K562 (cell line): ENCODE data around the gene FSTL3. TPM values are rescaled to one million over a fixed set of nuclear protein-coding genes. Genes with fewer than 3 reads are reported as not detected.

ENCODE experiments used
- ATAC-seq: fragments of 200-7000 bp; cut with Tn5 transposase; 3 replicates; pipeline ENCODE4 v1.9.1; 2020; ENCODE audit warnings: moderate library complexity
- BruUV-seq: library from RNA; stranded (reverse); fragments of 400-500 nt; replicated peaks from 2 replicates; lab custom pipeline; 2021; lab: Mats Ljungman, UMichigan
- CTCF ChIA-PET: fragments of 300-600 bp; formaldehyde crosslinking; extraction: SDS; loops from one replicate; lab custom pipeline; 2021; ENCODE audit warnings: low intra/inter-chr PET ratio; lab: Yijun Ruan, JAX
- POLR2A ChIA-PET: fragments of 300-600, 350-650 bp; sonication (Branson Sonifier 250); formaldehyde crosslinking; extraction: SDS; loops from one replicate; lab custom pipeline; 2021; ENCODE audit warnings: antibody characterized with exemption, inconsistent platforms; lab: Yijun Ruan, JAX
- DNase-seq, 4 experiments: peaks; one replicate each; pipeline versions ENCODE4 v3.0.0 to v3.0.0-alpha.2; 2011 to 2018; ENCODE audit warnings: low spot score in 3 of 4, mixed read lengths in 3 of 4; ENCODE audit errors: extremely low read depth in 1 of 4
- FAIRE-seq: peaks from 2 replicates; lab custom pipeline; 2011; peaks lifted over from hg19 to GRCh38; lab: Jason Lieb, UNC
- H2AFZ ChIP-seq: 2 replicates; pipeline ENCODE4 v1.6.0; 2011; ENCODE audit warnings: low read depth, low read length, control low read depth, inconsistent platforms
- H3K27ac ChIP-seq: fragments of 200-600 bp; 3 replicates; pipeline ENCODE4 v1.8.0; 2011; ENCODE audit warnings: low read depth, mild to moderate bottlenecking, control low read depth, inconsistent platforms, low read length, moderate library complexity, mixed read lengths; ENCODE audit errors: extremely low read depth
- H3K27me3 ChIP-seq, 2 experiments: fragments of 300-600 bp in 1 of 2; 2 replicates in 1 of 2; 3 replicates in 1 of 2; pipeline versions ENCODE4 v1.6.0 to v1.8.0; 2011; ENCODE audit warnings: inconsistent platforms in 2 of 2, low read length in 2 of 2, mild to moderate bottlenecking in 1 of 2, mixed read lengths in 1 of 2, moderate library complexity in 1 of 2; ENCODE audit not compliant: control insufficient read depth in 2 of 2, insufficient read depth in 2 of 2
- H3K36me3 ChIP-seq: fragments of 300-600 bp; 3 replicates; pipeline ENCODE4 v1.8.0; 2011; ENCODE audit warnings: mild to moderate bottlenecking, low read length, inconsistent platforms; ENCODE audit not compliant: control insufficient read depth, insufficient read depth
- H3K4me1 ChIP-seq, 2 experiments: fragments of 200-600 bp in 1 of 2; replicated peaks in 1 of 2; 2 replicates in 1 of 2; 3 replicates in 1 of 2; pipeline versions ENCODE4 v1.5.1 to v1.8.0; 2011; ENCODE audit warnings: inconsistent platforms in 2 of 2, low read length in 2 of 2, mild to moderate bottlenecking in 1 of 2, mixed read lengths in 1 of 2, moderate library complexity in 1 of 2; ENCODE audit not compliant: control insufficient read depth in 2 of 2, insufficient read depth in 2 of 2
- H3K4me2 ChIP-seq: 2 replicates; pipeline ENCODE4 v1.6.1; 2011; ENCODE audit warnings: low read length, control low read depth, inconsistent platforms, mixed read lengths; ENCODE audit not compliant: insufficient read depth
- H3K4me3 ChIP-seq: fragments of 200-600 bp; sonication (generic), shearing (Covaris generic); 2 replicates; pipeline ENCODE4 v1.5.1; 2016; ENCODE audit warnings: control low read depth, inconsistent platforms
- H3K79me2 ChIP-seq: fragments of 200-600 bp; 3 replicates; pipeline ENCODE4 v1.8.0; 2011; ENCODE audit warnings: low read length, inconsistent platforms; ENCODE audit not compliant: control insufficient read depth, insufficient read depth
- H3K9ac ChIP-seq, 2 experiments: 2 replicates each; pipeline versions ENCODE4 v1.6.0 to v1.6.1; 2011; ENCODE audit warnings: low read depth in 2 of 2, low read length in 2 of 2, control low read depth in 1 of 2, inconsistent platforms in 1 of 2, mild to moderate bottlenecking in 1 of 2, mixed read lengths in 1 of 2; ENCODE audit not compliant: insufficient read depth in 1 of 2
- H3K9me1 ChIP-seq: one replicate; pipeline ENCODE4 v1.6.0; 2011; ENCODE audit warnings: inconsistent platforms, mild to moderate bottlenecking, low read length, moderate library complexity; ENCODE audit not compliant: control insufficient read depth, insufficient read depth
- H3K9me3 ChIP-seq: replicated peaks from 2 replicates; pipeline ENCODE4 v1.5.1; 2011; ENCODE audit warnings: low read depth, low read length, inconsistent platforms; ENCODE audit not compliant: control insufficient read depth, insufficient read depth
- H4K20me1 ChIP-seq: replicated peaks from 2 replicates; pipeline ENCODE4 v1.6.1; 2011; ENCODE audit warnings: low read length, inconsistent platforms, mixed read lengths; ENCODE audit not compliant: control insufficient read depth, insufficient read depth
- BCOR ChIP-seq: fragments of 450-650 bp; IDR thresholded peaks from 2 replicates; pipeline ENCODE4 v1.6.1; 2016
- KAT2B ChIP-seq: IDR thresholded peaks from one replicate; pipeline ENCODE4 v1.6.1; 2012; ENCODE audit warnings: low read depth, mild to moderate bottlenecking, control low read depth, inconsistent platforms, low read length, moderate library complexity
- POLR2G ChIP-seq: fragments of 200-400 bp; formaldehyde crosslinking; IDR thresholded peaks from 2 replicates; pipeline ENCODE4 v1.6.1; 2017; ENCODE audit warnings: low read depth, mild to moderate bottlenecking, antibody characterized with exemption, low read length, moderate library complexity
- RNF2 ChIP-seq: sonication (generic); IDR thresholded peaks from 2 replicates; pipeline ENCODE4 v1.6.1; 2016
- TEAD4 ChIP-seq, 2 experiments: sonication (generic) in 1 of 2; formaldehyde crosslinking in 1 of 2; IDR thresholded peaks; 2 replicates each; pipeline versions ENCODE4 v1.6.1 to v1.8.0; 2012 to 2022; ENCODE audit warnings: borderline replicate concordance in 1 of 2, inconsistent platforms in 1 of 2, low read length in 1 of 2, mild to moderate bottlenecking in 1 of 2, missing genetic modification reagents in 1 of 2
- ZBTB17 ChIP-seq: fragments of 450-650 bp; formaldehyde crosslinking; IDR thresholded peaks from 2 replicates; pipeline ENCODE4 v1.4.0; 2020; ENCODE audit warnings: mild to moderate bottlenecking
- WGBS: fragments of 100-300 bp; shearing (Covaris generic); methylation state at CpG from one replicate; pipeline ENCODE4 v1.1.6; 2016; ENCODE audit warnings: low coverage, mixed read lengths; ENCODE audit not compliant: insufficient coverage; ENCODE audit errors: missing lambda C conversion rate; 5-methylcytosine and 5-hydroxymethylcytosine counted together
- in situ Hi-C: fragments of 300-500 bp; cut with MboI; formaldehyde crosslinking; loops from 4 replicates; pipeline ENCODE4 v1.15.0; 2018; ENCODE audit warnings: inconsistent platforms, mixed read lengths
- intact Hi-C: fragments of 100-400 bp; cut with micrococcal nuclease; formaldehyde crosslinking; loops from 2 replicates; pipeline ENCODE4 v1.14.2; 2022
- polyA plus RNA-seq, 8 experiments: library from polyadenylated mRNA; depleted of rRNA in 4 of 8; stranded (reverse) in 5 of 8; unstranded in 3 of 8; fragments of >200 nt; fragmentation: Nextera tagmentation in 2 of 8; fragmentation: Illumina TruSeq in 1 of 8; extraction: Ambion mirVana in 2 of 8; extraction: Trizol in 1 of 8; gene quantifications; 2 replicates each; pipeline versions ENCODE4 v1.2.1 to v1.2.3, GENCODE V29; 2011 to 2014; ENCODE audit warnings: inconsistent platforms in 1 of 8, missing spikeins in 1 of 8
- total RNA-seq, 7 experiments: library from RNA; depleted of rRNA in 6 of 7; stranded (reverse); fragments of >200 nt in 6 of 7; fragmentation: Illumina TruSeq in 2 of 7; extraction: Trizol in 2 of 7; gene quantifications; 2 replicates each; pipeline versions ENCODE4 v1.2.1 to v1.2.3, GENCODE V29; 2011 to 2021; ENCODE audit warnings: low replicate concordance in 1 of 7
- TF ChIP-seq, protein P1 (sequence below): IDR thresholded peaks from 2 replicates; pipeline ENCODE4 v1.6.1; 2011; ENCODE audit warnings: borderline replicate concordance, low read depth, mild to moderate bottlenecking, moderate library complexity, low read length; ENCODE audit not compliant: insufficient read depth, poor library complexity, severe bottlenecking
- TF ChIP-seq, protein P2 (sequence below): sonication (generic); formaldehyde crosslinking; IDR thresholded peaks from 2 replicates; pipeline ENCODE4 v1.9.0; 2022; ENCODE audit warnings: mild to moderate bottlenecking, missing genetic modification reagents

FSTL3 gene
- total and polyA plus RNA-seq, 9 of the 15 experiments (the other 6 are each of a cell fraction or from before 2014, with no cell fraction given): 0.35 to 6.8 (median 4.2) TPM; not detected in 1

DNA sequence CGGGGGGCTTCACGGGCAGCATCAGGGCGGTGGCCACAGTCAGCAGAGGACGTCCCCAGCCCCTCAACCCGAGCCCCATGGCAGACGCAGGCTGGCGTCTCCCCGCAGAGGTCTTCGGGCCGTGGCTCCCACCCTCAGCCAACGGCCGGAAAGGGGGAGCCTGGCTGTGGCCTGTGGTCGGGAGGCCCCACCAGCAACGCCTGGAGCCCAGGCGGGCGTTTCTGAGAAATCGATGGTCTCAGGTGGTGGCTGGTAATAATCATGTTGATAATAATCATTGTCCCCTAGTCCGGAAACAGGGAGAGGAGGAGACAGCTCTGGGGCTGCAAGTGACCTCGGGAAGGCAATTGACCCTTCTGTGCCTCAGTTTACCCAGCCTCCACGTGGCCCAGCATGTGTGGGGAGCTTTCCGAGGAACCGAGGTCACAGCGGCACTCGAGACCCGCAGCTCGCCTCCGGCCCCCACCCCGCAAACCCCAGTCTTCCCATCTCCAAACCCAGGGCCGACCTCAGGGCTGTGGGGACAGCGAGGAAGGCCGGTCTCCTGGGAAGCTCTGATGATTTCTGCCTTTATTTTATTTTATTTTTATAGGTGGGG, 19.3 kb downstream of the FSTL3 start, which contains the start of gene PRSS57:
Gene PRSS57 (minus strand): TSS at position 101 of the 598 bp plus-strand sequence. CDS start 22 bp downstream, at position 79.
- peak within 1 kb of the TSS; percentile 19; the same call in 1 of the 2 replicates for H3K4me2 ChIP-seq
- no peaks in the 10 kb centered on the region for H3K9me1 ChIP-seq
- in situ Hi-C loops (no loop called here), intact Hi-C loops (no loop called here)
- no peaks in the 10 kb centered on the region for H3K36me3 ChIP-seq
- no peak within 1 kb of the TSS for H3K4me3 ChIP-seq
- H3K79me2 ChIP-seq: no peaks in the 10 kb centered on the region
- no peaks in the 10 kb centered on the region; a peak in 1 of 5 replicates for H3K27me3 ChIP-seq
- H2AFZ ChIP-seq: peak within 1 kb of the TSS; percentile 47; the same call in 1 of the 2 replicates
- no TSS peak for BruUV-seq
- H3K4me1 ChIP-seq: peaks cover 5 to 43% of the 10 kb centered on the region in 2 experiments; a peak in 3 of 5 replicates
- FAIRE-seq (no peak), ATAC-seq (peak; percentile 41)
- POLR2A ChIA-PET: interaction anchor here (0.6 to 1.0 kb wide), 2 partner anchors 8 to 216 kb away, joined by 3 read pairs; no protein-coding TSS in a partner anchor
- H3K27ac ChIP-seq: no peak within 1 kb of the TSS
- no peaks in the 10 kb centered on the region for H3K9me3 ChIP-seq
- TF ChIP-seq BCOR: peak; percentile 78; the same call in 1 of the 2 replicates
- TF ChIP-seq ZBTB17 (CRISPR knock-in tag): peak; percentile 93
- TF ChIP-seq KAT2B: no peak
- no peak for TF ChIP-seq TEAD4 (IDR thresholded peaks at IDR 0.05; ENCODE audit: low read length)
- TF ChIP-seq TEAD4 (CRISPR knock-in tag; IDR thresholded peaks at IDR 0.05; ENCODE audit: borderline replicate concordance): no peak
- TF ChIP-seq, protein P1, sequence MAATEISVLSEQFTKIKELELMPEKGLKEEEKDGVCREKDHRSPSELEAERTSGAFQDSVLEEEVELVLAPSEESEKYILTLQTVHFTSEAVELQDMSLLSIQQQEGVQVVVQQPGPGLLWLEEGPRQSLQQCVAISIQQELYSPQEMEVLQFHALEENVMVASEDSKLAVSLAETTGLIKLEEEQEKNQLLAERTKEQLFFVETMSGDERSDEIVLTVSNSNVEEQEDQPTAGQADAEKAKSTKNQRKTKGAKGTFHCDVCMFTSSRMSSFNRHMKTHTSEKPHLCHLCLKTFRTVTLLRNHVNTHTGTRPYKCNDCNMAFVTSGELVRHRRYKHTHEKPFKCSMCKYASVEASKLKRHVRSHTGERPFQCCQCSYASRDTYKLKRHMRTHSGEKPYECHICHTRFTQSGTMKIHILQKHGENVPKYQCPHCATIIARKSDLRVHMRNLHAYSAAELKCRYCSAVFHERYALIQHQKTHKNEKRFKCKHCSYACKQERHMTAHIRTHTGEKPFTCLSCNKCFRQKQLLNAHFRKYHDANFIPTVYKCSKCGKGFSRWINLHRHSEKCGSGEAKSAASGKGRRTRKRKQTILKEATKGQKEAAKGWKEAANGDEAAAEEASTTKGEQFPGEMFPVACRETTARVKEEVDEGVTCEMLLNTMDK: no peak
- TF ChIP-seq RNF2: peak; percentile 55; the same call in 1 of the 2 replicates
- peak; percentile 39 for TF ChIP-seq POLR2G
- TF ChIP-seq, protein P2, sequence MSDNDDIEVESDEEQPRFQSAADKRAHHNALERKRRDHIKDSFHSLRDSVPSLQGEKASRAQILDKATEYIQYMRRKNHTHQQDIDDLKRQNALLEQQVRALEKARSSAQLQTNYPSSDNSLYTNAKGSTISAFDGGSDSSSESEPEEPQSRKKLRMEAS (CRISPR knock-in tag): 0 out of 2 replicates have a peak, but pooled peaks have one; percentile 11
- TF ChIP-seq, all 486 proteins: peak for 5
- peak within 1 kb of the TSS in 1 of 2 experiments; percentile 84; a peak in 2 of 4 replicates for H3K9ac ChIP-seq
- CTCF ChIA-PET: no interaction called here
- H4K20me1 ChIP-seq: no peaks in the 10 kb centered on the region
- DNase-seq: no peak
- WGBS: 27% methylated on average over 22 of the region's 31 CpGs
